ENCODE data around the gene KRTAP12-3.
A peak's percentile ranks its signal among the peaks of the same experiment; 100 is the strongest.

The KRTAP12-3 gene

DNA sequence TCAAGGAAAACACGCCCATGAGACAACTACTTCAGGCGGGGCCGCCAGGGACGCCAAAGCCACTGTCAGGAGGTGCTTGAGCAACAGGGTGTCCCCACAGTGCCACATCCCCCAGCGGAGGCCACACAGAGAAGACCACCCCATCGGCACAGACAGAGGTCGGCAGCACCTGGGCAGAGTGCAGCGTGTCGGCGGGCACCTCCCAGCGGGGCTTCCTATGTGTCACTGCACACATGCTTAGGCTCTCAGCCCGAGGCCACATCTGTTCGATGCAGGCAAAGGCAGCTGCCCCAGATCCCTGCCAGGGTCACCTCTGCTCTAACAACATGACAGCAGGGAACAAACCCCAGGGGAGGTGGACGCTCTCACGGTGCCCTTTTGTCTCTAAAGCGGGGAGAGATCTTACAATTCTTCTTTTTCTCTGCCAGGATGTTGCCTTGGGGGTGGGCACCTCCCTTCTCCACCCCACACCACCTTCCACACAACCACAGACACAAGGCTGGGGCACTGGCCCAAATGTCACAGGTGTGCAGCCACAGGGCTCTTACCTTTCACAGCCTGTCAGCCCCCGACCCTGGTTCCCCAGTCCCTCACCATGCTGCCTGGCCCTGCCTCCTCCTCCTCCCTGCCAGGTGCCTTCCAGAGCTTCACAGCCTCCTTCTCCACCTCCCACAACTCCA, 41.7 kb upstream of the KRTAP12-3 start:
- Histone ChIP-seq H3K4me3 (ENCODE audit: low read depth, low read length) (no peak overlapping the region), H3K9me3 (ENCODE audit: severe bottlenecking) (peaks cover 23% of the 10 kb centered on the region), H3K36me3 (no peaks in the 10 kb centered on the region), H3K27me3 (ENCODE audit: insufficient read depth, low read depth, severe bottlenecking) (no peaks in the 10 kb centered on the region), H3K27ac (no peak overlapping the region)
- TF ChIP-seq, protein P1, sequence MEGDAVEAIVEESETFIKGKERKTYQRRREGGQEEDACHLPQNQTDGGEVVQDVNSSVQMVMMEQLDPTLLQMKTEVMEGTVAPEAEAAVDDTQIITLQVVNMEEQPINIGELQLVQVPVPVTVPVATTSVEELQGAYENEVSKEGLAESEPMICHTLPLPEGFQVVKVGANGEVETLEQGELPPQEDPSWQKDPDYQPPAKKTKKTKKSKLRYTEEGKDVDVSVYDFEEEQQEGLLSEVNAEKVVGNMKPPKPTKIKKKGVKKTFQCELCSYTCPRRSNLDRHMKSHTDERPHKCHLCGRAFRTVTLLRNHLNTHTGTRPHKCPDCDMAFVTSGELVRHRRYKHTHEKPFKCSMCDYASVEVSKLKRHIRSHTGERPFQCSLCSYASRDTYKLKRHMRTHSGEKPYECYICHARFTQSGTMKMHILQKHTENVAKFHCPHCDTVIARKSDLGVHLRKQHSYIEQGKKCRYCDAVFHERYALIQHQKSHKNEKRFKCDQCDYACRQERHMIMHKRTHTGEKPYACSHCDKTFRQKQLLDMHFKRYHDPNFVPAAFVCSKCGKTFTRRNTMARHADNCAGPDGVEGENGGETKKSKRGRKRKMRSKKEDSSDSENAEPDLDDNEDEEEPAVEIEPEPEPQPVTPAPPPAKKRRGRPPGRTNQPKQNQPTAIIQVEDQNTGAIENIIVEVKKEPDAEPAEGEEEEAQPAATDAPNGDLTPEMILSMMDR (IDR thresholded peaks at IDR 0.05; ENCODE audit: low read depth, low read length): no peak
- no peak for DNase-seq

DNA sequence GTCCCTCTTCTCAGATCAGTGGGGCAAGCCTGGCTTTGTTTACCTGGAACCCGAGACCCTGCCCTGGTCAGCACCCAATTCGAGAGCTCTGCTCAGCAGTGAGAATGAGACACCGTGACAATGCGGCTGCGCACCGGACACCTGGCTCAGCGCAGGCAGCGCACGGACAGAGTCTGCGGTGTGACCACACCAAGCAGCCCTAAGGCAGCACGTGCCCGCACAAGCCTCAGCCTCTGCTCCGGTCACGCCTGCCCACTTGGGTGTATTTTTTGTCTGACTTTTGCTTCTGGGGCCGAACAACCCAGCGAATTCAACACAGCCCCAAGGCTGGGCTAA, 41.2 kb upstream of the KRTAP12-3 start:
- Histone ChIP-seq H3K27me3 (ENCODE audit: insufficient read depth, low read depth, severe bottlenecking) (no peaks in the 10 kb centered on the region), H3K27ac (no peak overlapping the region), H3K9me3 (ENCODE audit: severe bottlenecking) (peaks cover 20% of the 10 kb centered on the region), H3K4me3 (ENCODE audit: low read depth, low read length) (no peak overlapping the region), H3K36me3 (no peaks in the 10 kb centered on the region)
- TF ChIP-seq, protein P1 (IDR thresholded peaks at IDR 0.05; ENCODE audit: low read depth, low read length): no peak
- DNase-seq: no peak

DNA sequence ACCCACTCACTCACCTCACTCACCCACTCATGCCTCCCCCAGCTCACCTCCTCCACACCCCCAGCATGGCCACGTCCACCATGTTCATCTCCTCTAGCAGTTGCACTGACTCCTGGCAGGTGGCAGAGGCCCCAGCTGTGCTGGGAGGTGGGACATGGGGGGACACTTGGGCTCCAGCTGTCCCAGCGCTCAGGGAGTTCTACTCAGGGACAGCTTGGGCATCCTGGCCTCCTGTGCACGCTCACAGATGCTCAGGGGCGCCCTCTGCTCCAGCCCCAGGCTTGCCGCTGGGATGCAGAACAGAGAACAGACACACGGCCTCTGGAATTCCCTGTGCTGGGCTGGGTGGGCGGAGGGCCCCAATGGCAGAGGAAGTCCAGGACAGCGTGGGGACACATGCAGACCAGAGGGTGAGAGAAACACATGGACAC, 40.6 kb upstream of the KRTAP12-3 start:
- Histone ChIP-seq H3K4me3 (ENCODE audit: low read depth, low read length) (no peak overlapping the region), H3K27ac (no peak overlapping the region), H3K9me3 (ENCODE audit: severe bottlenecking) (peaks cover 18% of the 10 kb centered on the region), H3K27me3 (ENCODE audit: insufficient read depth, low read depth, severe bottlenecking) (no peaks in the 10 kb centered on the region), H3K36me3 (no peaks in the 10 kb centered on the region)
- TF ChIP-seq, protein P1 (IDR thresholded peaks at IDR 0.05; ENCODE audit: low read depth, low read length): peak; percentile 17; the same call in 1 of the 2 replicates
- no peak for DNase-seq

DNA sequence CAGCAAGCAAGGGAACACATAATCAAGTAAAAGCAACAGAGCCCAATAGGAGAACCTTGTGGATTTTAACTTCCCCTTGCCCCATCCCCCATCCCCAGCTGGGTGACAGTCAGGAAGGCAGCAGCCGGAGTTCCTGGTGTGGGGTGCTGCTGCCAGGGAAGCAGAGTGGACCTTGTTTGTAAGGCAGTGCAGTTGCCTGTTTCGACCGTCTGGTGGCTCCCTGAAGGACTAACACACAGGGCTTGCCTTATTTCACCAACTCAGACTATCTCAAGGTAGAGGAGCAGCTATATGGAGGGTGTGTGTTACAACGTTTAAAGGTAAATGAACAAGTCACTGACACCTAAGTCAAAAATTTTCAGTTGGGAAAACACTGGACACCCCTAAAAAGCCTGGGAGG, 39.2 kb upstream of the KRTAP12-3 start:
- TF ChIP-seq, protein P1 (IDR thresholded peaks at IDR 0.05; ENCODE audit: low read depth, low read length): peak; percentile 60
- Histone ChIP-seq H3K36me3 (no peaks in the 10 kb centered on the region), H3K4me3 (ENCODE audit: low read depth, low read length) (no peak overlapping the region), H3K27ac (no peak overlapping the region), H3K27me3 (ENCODE audit: insufficient read depth, low read depth, severe bottlenecking) (no peaks in the 10 kb centered on the region), H3K9me3 (ENCODE audit: severe bottlenecking) (peaks cover 29% of the 10 kb centered on the region)
- DNase-seq: peak; percentile 58

DNA sequence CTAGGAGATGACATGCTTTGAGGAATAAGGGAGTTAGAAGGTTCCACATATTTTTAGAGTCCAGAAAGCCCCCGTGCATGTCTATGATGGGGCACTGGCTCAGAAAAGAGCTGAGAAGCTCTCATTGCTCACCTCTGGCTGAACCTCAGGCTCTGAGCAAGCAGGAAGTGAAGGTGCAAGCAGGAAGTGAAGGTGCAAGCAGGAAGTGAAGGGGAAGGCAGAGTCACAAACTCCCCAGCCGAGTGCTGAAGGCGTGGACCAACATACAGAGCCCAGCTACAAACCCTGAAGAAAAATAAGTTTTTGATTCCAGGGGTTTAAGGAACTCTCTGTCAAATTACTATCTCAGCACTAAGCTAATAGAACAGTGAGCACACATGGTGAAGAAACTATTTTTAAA, 38.8 kb upstream of the KRTAP12-3 start:
- H3K36me3 ChIP-seq: no peaks in the 10 kb centered on the region
- DNase-seq: no peak
- no peak overlapping the region for H3K4me3 ChIP-seq (ENCODE audit: low read depth, low read length)
- no peak overlapping the region for H3K27ac ChIP-seq
- TF ChIP-seq, protein P1 (IDR thresholded peaks at IDR 0.05; ENCODE audit: low read depth, low read length): no peak
- H3K9me3 ChIP-seq (ENCODE audit: severe bottlenecking): peaks cover 32% of the 10 kb centered on the region
- H3K27me3 ChIP-seq (ENCODE audit: insufficient read depth, low read depth, severe bottlenecking): no peaks in the 10 kb centered on the region

DNA sequence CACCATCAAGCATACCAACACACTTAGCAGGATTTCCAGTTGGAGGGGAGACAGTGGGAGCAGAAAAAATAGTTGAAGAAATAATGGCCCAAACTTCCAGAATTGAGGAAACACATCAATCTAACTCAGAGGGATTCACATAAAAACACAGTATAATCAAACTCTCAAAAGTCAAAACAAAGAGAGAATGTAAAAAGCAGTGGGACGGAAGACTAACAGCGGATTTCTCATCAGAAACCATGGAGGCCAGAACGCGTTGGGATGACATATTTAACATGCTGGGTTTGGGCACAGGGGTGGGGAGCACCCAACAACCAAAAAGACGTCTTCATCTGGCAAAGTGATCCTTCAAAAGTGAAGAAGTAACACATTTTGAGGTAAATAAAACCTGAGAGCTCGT, 37.8 kb upstream of the KRTAP12-3 start:
- no peak overlapping the region for H3K4me3 ChIP-seq (ENCODE audit: low read depth, low read length)
- H3K27ac ChIP-seq: no peak overlapping the region
- DNase-seq: no peak
- TF ChIP-seq, protein P1 (IDR thresholded peaks at IDR 0.05; ENCODE audit: low read depth, low read length): no peak
- no peaks in the 10 kb centered on the region for H3K27me3 ChIP-seq (ENCODE audit: insufficient read depth, low read depth, severe bottlenecking)
- peaks cover 41% of the 10 kb centered on the region for H3K9me3 ChIP-seq (ENCODE audit: severe bottlenecking)
- H3K36me3 ChIP-seq: no peaks in the 10 kb centered on the region

All from WERI-Rb-1 (cell line).